Chondrocyte (in vitro differentiated cells): ENCODE data around the gene TNNI3K. TPM values are rescaled to one million over a fixed set of nuclear protein-coding genes. Genes with fewer than 3 reads are reported as not detected.

ENCODE experiments used
- DNase-seq: peaks from one replicate; pipeline ENCODE4 v3.0.0; 2021; ENCODE audit warnings: mixed read lengths, low spot score
- H3K27ac Mint-ChIP-seq: one replicate; pipeline ENCODE4 v1.8.0; 2021; ENCODE audit warnings: mild to moderate bottlenecking, moderate library complexity, mixed read lengths; ENCODE audit not compliant: unreplicated experiment
- H3K27me3 Mint-ChIP-seq: 2 replicates; pipeline ENCODE4 v1.8.0; 2021; ENCODE audit warnings: low read depth, mixed read lengths
- H3K36me3 Mint-ChIP-seq: 2 replicates; pipeline ENCODE4 v1.8.0; 2021; ENCODE audit warnings: low read depth, mixed read lengths
- H3K4me1 Mint-ChIP-seq: 2 replicates; pipeline ENCODE4 v1.8.0; 2021; ENCODE audit warnings: low read depth, mild to moderate bottlenecking, mixed read lengths
- H3K4me3 Mint-ChIP-seq: one replicate; pipeline ENCODE4 v1.8.0; 2021; ENCODE audit warnings: mild to moderate bottlenecking, moderate library complexity, mixed read lengths; ENCODE audit not compliant: unreplicated experiment
- H3K9me3 Mint-ChIP-seq: 2 replicates; pipeline ENCODE4 v1.8.0; 2021; ENCODE audit warnings: low read depth, mixed read lengths
- total RNA-seq: library from RNA; stranded (reverse); gene quantifications from 3 replicates; pipeline ENCODE4 v1.2.1, GENCODE V29; 2021
- TF ChIP-seq, protein P1 (sequence below): fragments of 200-600 bp; sonication (generic); IDR thresholded peaks from 2 replicates; pipeline ENCODE4 v1.5.0; 2021; ENCODE audit warnings: antibody characterized with exemption, mild to moderate bottlenecking, moderate library complexity

The TNNI3K gene
- total RNA-seq, 1 donor from 2014 or later = not detected

DNA sequence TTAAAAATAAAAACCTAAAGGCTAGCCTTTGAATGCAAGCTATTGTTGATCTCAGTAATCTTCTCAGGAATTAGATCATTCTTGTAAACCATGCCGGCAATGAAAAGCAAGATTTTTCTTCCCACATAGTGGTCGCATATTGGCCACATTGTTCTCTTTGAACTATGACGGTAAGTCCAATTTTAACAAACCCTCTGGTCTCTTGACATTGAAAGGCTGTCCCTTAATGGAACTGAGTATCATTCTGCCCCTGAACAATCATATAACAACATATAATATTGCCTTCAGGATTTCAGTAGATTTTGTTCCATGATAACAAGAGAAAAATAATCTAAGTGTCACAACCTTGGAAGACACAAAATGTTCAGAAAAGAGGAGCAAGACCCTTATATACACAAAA is 1.3 kb downstream of the TNNI3K start:
- H3K4me3 Mint-ChIP-seq = no peak overlapping the region
- no peaks in the 10 kb centered on the region for H3K36me3 Mint-ChIP-seq
- DNase-seq = no peak
- H3K4me1 Mint-ChIP-seq = no peaks in the 10 kb centered on the region
- peaks cover 6% of the 10 kb centered on the region for H3K27me3 Mint-ChIP-seq
- no peaks in the 10 kb centered on the region for H3K9me3 Mint-ChIP-seq
- TF ChIP-seq, protein P1, sequence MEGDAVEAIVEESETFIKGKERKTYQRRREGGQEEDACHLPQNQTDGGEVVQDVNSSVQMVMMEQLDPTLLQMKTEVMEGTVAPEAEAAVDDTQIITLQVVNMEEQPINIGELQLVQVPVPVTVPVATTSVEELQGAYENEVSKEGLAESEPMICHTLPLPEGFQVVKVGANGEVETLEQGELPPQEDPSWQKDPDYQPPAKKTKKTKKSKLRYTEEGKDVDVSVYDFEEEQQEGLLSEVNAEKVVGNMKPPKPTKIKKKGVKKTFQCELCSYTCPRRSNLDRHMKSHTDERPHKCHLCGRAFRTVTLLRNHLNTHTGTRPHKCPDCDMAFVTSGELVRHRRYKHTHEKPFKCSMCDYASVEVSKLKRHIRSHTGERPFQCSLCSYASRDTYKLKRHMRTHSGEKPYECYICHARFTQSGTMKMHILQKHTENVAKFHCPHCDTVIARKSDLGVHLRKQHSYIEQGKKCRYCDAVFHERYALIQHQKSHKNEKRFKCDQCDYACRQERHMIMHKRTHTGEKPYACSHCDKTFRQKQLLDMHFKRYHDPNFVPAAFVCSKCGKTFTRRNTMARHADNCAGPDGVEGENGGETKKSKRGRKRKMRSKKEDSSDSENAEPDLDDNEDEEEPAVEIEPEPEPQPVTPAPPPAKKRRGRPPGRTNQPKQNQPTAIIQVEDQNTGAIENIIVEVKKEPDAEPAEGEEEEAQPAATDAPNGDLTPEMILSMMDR = no peak
- no peak overlapping the region for H3K27ac Mint-ChIP-seq

DNA sequence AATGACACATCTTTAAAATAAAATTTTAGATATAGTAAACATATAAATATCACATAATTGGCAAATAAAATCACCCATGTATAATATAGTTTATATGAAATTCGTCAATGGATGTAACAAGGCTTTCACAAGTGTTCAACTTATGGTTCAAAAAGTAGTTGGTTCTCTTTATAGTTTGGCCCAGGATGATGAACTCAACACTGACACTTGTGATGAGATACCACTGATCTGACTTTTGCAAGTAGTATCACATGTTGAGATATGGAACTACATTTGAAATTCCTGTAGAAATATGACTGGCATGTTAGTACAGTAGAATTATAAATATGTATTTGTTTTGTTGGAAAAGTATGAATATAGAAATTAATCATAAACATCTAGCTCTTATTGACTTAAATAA is 1.8 kb downstream of the TNNI3K start:
- Mint-ChIP-seq H3K36me3 (no peaks in the 10 kb centered on the region), H3K27ac (no peak overlapping the region), H3K9me3 (no peaks in the 10 kb centered on the region), H3K27me3 (peaks cover 6% of the 10 kb centered on the region), H3K4me3 (no peak overlapping the region), H3K4me1 (no peaks in the 10 kb centered on the region)
- DNase-seq = no peak
- TF ChIP-seq, protein P1 = no peak

GRCh38 chr1:74237787-74238186 is 2.6 kb downstream of the TNNI3K start:
- Mint-ChIP-seq H3K9me3 (no peaks in the 10 kb centered on the region), H3K36me3 (no peaks in the 10 kb centered on the region), H3K4me1 (no peaks in the 10 kb centered on the region), H3K27ac (no peak overlapping the region), H3K4me3 (no peak overlapping the region), H3K27me3 (peaks cover 3% of the 10 kb centered on the region)
- TF ChIP-seq, protein P1 = no peak
- no peak for DNase-seq

- Mint-ChIP-seq H3K9me3 (peaks cover 3% of the 10 kb centered on the region), H3K36me3 (no peaks in the 10 kb centered on the region), H3K27me3 (no peaks in the 10 kb centered on the region), H3K4me3 (no peak overlapping the region), H3K4me1 (peaks cover 6% of the 10 kb centered on the region), H3K27ac (no peak overlapping the region)
- no peak for DNase-seq
- TF ChIP-seq, protein P1 = no peak
Measured at GRCh38 chr1:74245168-74245772, 10.1 kb downstream of the TNNI3K start.

DNA sequence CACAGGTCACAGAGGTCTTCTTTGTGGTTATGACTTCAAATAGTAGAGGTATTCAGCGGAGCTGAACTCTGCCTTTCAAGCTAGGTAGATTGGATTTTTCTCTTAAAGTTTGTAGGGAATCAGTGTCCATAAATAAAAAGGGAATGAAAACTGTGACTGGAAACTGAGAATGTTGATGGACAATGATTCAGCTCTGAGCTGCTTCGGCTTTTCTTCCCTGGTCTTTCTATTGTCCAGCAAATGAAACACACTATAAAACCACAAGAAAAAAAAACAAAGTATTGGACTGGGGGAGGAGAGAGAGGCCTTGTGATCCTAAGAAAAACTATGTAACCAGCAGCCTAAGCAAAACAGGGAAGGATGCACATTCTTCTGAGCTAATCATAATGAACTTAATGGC is 11.1 kb downstream of the TNNI3K start:
- no peak for DNase-seq

More for the DNA sequence above, 11.1 kb downstream of the TNNI3K start:
- H3K4me1 Mint-ChIP-seq = peaks cover 6% of the 10 kb centered on the region
- H3K4me3 Mint-ChIP-seq = no peak overlapping the region
- H3K9me3 Mint-ChIP-seq = peaks cover 3% of the 10 kb centered on the region
- TF ChIP-seq, protein P1 = no peak
- H3K27ac Mint-ChIP-seq = no peak overlapping the region
- H3K27me3 Mint-ChIP-seq = no peaks in the 10 kb centered on the region
- H3K36me3 Mint-ChIP-seq = no peaks in the 10 kb centered on the region
